NCI-H187 (cell line): Measurements from ENCODE around the gene ISG20L2.

ENCODE experiments used
- DNase-seq, 2 experiments: peaks; one replicate each; lab custom pipeline; 2025; lab: John Stamatoyannopoulos, UW

The ISG20L2 gene

DNA sequence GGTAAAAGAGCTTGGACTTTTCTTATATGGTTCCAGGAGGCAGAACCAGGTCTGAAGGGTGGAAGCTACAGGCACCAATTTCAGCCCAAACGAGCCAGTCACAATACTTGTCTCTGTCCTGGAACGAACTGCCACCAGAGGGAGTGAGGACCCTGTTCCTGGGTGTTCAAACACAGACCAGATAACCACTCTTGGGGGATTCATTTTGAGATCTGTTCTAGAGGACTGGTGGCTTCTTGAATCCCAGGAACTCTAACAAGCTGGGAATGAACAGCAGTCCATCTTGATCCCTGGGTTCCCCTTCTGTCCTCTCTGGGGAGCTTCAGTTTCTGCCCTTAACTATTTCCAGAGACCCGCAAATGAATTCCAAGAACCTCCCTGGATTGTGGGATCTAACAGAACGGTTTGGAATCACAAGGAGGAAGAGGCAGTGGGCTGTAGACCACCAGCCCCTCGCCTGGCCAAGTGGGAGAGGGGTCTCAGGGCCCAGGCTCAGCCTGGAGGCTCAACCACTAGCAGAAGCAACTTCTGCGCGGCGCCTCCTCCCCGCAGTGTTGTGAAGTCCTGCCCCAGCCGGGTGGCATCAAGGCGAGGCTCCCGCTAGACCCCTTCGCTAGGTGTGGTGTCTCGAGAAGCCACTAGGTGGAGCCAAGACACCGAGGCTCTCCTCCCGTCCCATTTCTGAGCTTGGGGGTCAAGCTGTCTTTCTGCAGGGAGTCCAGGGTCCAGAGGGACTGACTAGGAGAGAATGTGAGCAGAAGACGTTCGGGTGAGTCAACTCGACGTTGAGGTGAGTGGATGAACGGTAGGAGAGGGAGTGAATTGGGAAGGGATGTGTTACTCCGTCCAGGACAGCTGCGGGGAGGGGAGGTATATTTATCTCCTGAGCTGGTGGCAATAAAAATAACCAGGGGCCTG lies 39.3 kb downstream of the ISG20L2 start:
- peak; percentile 76 to 91 for DNase-seq

DNA sequence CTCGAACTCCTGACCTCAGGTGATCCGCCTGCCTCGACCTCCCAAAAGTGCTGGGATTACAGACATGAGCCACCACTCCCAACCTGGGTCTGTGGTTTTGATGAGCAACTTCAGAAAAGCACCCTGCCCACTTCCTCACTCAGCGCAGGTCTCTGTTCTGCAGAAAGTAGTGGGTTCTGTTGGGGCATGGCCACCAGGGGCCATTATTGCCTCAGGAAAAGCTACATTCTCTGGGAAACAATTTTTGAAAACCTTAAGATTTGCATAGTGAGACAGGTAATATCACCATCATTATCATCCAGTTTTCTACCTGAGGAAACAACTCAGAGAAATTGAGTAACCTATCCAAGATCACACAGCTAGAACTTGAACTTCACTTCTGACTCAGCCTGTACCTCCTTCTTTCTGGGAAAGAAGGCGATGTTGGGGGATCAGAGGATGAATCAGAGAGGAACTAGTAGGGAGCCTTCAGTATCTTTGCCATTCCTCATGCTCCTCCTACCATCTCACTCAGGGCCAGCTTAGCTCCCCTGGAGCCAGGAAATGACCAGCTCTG lies 44.3 kb downstream of the ISG20L2 start:
- DNase-seq: no peak

DNA sequence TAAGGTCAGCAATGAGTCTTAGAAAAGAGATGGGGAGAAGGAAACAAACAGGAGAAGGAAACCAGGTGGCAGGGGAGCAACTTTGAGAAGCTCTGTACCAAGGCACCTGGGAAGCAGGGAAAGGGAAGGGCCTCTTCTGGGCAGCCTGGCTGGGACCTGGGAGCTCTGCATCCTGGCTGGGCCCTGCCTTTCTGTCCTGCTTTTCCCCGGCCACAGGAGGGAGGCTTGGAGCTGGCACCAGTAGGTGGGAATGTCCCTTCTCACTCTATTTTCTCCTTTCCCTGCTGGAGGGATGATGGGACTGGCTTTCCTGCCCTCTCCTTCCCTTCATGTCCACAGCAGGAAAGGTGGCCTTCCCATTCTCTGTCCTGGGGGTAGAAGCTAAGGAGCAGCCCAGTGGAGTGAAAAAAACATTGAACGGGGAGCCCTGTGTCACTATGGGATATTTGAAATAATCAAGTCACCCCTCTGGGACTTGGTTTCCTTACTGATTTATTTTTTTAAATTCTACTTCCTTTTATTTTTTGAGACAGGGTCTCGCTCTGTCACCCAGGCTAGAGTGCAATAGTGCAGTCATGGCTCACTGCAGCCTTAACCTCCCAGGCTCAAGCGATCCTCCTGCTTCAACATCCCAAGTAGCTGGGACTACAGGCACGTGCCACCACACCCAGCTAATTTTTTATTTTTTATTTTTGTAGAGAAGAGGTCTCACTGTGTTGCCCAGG lies 46.2 kb downstream of the ISG20L2 start:
- no peak for DNase-seq

- no peak for DNase-seq
Measured at GRCh38 chr1:156681196-156681960, 47.2 kb downstream of the ISG20L2 start.

DNA sequence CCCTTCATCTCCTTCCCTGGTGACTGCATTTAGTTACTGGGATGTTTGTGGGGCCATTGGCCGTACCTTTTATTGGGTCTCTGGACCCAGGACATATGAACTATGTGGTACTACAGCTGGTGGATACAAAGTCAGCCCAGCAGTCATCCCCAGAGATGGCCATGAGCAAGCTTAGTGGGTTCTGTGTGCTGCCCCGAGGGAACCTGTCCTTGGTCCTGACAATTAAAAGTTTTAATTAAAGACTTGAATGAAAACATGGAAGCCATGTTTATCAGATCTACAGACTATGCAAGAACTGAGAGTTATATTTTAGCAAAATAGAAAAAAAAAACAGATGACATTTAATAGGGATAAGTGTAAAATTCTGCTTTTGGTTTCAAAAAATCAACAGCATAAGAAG lies 48.5 kb downstream of the ISG20L2 start:
- DNase-seq: no peak

DNA sequence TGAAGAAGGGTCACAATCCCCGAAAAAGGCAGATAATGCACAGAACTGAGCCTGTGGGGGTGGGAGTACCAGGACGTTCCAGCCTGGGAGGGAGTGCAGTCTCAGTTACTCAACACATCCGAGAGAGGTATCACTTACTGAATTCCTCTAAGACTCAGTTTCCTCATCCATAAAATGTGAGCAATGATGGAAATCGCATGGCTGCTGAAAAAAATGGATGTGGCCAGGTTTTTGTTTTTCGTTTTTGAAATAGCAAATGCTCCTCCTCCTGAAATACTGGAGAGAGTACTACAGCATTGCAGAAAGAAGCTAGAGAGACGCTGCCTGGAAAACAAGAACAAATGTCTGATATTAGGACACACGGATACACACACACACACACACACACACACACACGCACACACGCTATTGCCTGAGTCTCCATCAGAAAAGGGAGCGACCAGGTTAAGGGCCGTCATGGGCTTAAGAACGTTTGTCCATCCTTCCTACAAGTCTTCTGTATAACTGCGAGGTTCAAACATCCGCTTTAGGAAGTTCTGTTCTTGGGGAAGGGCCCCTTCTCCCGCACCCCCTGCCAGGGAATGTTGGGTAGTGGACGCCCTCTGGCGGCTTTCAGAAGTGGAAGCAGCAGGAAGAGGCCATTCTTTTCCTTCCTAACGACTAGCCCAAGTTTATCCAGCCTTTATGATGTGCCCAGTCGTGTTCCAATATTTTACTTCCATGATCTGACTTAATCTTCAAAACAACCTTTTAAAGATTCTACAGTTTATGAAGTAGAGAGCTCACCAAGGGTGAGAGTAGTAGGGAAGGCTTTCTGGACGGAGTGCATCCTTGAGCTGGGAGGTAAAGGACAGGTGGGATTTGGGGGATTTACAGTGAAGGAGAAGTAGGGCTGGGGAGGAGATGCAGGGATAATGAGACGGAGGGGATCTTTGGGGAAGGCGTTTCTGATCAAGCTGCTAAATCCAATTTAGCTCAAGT lies 50.7 kb downstream of the ISG20L2 start:
- DNase-seq: peak; percentile 60 to 74

DNA sequence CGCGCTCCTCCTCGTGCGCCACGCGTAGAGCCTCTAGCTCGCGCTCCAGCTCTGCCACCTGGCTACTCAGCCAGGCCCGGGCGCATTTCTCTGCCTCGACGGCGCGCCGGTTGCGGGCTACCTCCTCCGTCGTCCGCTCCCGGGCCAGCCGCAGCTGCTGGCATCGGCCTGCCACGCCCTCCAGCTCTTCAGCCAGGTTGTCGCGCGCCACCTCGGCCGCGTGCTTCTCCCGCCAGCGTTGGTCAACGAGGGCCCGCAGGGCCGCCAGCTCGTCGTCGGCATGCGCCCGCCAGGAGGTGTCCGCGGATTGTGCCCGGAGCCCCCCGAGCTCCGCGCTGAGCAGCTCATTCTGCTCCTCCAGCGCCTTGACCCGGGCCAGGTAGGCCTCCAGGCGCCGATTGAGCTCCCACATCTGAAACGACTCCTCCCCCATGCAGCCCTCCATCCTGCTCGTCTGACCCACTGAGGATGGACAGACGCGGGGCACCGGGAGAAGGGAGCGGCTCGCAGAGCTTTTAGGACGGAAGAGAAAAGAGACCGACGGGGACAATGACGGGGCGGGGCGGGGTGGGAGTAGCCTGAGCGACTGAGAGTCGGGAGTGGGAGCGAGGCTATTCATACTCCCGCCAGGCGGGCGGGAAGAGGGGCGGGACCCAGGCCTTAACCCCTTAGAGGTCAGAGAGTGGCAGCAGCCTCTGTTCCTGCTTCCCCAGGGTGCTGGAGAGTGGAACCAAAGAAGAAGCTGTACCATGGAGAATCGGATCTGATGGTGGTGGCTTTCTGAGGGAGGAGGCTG lies 51.5 kb downstream of the ISG20L2 start, which contains the start of gene NES:
NES (minus strand) TSS at position 588 of the 796 bp plus-strand sequence; CDS start at position 445, 143 bp downstream.
- peak; percentile 53 to 54 for DNase-seq

DNA sequence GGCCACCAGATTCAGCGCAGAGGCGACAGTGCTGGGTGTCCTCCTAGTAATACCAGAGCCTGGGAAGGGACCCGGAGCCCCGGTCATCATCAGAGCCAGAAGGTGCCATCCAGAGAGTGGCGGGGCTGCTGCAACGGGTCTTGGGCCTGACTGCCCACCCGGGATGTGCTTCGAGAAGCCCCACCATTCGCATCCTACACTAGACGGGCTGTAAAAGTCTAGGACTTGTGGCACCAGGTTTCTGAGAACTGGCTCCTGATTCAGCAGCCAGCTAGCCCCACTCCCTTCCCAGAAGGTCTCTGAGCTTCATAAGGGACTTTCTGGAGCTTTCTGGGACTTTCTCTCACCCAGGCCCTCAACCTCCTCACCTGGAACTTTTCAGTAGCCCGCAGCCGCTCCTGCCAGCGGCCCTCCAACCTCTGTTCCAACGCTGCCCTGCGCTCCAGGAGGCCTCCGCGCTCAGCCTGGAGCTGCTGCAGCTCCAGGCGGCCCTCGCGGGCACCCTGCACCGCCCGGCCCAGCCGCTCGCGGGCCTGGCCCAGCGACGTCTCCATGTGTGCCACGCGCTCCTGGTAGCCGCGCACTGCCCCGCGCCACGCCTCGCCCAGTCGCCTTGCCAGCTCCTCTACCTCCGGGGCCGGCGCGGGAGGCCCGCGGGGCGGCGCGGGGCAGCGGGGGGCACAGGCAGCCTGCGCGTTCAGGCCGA lies 52.3 kb downstream of the ISG20L2 start:
- DNase-seq: no peak

DNA sequence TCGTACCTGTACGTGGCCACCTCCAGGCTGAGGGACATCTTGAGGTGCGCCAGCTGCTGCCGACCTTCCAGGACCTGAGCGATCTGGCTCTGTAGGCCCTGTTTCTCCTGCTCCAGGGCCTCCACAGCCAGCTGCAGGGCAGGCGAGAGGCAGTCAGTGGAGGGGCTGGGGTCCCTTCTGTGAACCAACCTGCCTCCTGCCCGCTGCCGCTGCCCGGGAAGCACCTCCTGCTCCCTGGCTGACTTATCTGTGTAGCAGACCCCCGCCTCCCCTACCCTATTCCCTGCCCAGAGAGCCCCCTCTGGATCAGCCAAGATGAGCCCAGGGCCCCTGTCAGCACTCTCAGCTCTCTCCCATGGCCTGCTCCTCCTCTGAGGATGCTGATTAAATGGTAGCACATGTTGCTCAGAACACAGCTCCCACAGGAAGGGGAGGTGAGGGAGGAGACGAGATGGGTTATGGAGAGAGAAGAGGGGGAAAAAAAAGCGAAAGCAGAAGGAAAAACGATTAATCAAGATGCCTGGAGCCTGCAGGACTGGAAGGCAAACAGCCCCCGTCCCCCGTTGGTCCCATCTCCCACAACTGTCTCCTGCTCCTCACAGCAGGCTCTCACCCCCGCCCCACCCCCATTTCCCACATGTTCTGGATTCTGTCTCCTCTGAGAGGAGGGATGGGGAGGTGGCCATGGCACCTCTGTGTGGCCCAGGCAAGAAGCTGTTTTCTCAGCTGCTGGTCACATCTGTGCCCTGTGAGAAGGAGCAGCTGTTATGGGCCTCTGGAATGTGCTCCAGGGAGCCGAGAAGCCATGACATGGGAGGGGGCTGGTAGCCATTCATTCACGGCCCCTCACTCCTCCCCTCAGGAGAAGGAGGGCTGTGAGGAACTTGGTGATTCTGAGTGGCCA lies 53.1 kb downstream of the ISG20L2 start:
- no peak for DNase-seq

DNA sequence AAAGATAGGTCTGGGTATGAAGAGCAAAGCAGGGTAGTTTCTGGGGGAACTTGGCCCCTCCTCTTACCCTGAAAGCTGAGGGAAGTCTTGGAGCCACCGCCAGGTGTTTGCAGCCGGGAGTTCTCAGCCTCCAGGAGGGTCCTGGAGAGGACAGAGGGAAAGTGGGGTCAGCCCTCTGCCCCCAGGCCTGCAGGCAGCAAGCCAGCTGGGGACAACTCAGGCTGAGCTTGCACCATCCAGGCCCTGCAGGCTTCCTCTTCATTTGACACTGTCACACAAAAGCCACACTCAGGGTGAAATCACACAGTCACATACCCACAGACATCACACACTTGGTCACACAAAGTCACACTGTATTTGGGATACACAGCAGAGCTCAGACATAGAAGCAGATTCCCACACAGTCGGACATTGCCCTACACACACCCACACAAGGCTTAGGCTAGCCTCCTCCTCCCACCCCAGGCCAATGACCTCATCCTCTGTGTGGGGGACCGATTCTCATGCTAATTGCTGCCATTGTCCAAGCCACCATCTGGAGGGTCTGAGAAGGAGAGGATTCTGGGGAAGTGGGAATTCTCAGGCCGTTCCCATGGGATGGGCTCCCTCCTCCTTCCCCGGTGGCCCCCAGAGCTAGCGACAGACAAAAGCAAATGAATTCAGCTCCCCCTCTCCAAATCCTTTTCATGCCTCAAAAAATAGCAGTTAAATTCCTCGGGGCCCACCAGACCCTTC lies 55.0 kb downstream of the ISG20L2 start:
- DNase-seq: no peak
